SK-N-SH (cell line): Measurements from ENCODE around the gene TP53TG3B.
"Not testable (repeated sequence)": the region's sequence is repeated elsewhere in the genome, so short reads cannot be mapped to it uniquely, and the experiment has no call there.

Experiments
- NFIC ChIP-seq: IDR thresholded peaks from 2 replicates; pipeline ENCODE4 v1.4.0; 2012; ENCODE audit warnings: borderline replicate concordance
- TF ChIP-seq, protein P1 (sequence below): fragments of 200-600 bp; sonication (generic); IDR thresholded peaks from 2 replicates; pipeline ENCODE4 v1.6.1; 2017; ENCODE audit warnings: antibody characterized with exemption, mild to moderate bottlenecking, moderate library complexity
- TF ChIP-seq, protein P2 (sequence below): IDR thresholded peaks from 2 replicates; pipeline ENCODE4 v1.4.0; 2012; ENCODE audit warnings: low read depth

DNA sequence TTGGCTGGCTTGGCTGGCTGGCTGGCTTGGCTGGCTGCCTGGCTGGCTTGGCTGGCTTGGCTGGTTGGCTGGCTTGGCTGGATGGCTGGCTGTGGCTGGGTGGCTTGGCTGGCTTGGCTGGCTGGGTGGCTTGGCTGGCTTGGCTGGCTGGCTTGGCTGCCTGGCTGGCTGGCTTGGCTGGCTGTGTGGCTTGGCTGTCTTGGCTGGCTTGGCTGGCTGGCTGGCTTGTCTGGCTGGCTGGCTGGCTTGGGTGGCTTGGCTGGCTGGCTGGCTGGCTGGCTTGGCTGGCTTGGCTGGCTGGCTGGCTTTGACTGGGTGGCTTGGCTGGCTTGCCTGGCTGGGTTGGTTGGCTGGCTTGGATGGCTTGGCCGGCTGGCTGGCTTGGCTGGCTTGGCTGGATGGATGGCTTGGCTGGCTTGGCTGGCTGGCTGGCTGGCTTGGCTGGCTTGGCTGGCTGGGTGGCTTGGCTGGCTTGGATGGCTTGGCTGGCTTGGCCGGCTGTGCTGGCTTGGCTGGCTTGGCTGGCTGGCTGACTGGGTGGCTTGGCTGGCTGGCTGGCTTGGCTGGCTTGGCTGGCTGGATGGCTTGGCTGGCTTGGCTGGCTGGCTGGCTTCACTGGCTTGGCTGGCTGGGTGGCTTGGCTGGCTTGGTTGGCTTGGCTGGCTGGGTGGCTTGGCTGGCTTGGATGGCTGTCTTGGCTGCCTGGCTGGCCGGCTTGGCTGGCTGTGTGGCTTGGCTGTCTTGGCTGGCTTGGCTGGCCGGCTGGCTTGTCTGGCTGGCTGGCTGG, 24.2 kb upstream of the TP53TG3B start:
- TF ChIP-seq, protein P1, sequence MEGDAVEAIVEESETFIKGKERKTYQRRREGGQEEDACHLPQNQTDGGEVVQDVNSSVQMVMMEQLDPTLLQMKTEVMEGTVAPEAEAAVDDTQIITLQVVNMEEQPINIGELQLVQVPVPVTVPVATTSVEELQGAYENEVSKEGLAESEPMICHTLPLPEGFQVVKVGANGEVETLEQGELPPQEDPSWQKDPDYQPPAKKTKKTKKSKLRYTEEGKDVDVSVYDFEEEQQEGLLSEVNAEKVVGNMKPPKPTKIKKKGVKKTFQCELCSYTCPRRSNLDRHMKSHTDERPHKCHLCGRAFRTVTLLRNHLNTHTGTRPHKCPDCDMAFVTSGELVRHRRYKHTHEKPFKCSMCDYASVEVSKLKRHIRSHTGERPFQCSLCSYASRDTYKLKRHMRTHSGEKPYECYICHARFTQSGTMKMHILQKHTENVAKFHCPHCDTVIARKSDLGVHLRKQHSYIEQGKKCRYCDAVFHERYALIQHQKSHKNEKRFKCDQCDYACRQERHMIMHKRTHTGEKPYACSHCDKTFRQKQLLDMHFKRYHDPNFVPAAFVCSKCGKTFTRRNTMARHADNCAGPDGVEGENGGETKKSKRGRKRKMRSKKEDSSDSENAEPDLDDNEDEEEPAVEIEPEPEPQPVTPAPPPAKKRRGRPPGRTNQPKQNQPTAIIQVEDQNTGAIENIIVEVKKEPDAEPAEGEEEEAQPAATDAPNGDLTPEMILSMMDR, result not testable (repeated sequence)
- TF ChIP-seq, protein P2, sequence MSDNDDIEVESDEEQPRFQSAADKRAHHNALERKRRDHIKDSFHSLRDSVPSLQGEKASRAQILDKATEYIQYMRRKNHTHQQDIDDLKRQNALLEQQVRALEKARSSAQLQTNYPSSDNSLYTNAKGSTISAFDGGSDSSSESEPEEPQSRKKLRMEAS, result not testable (repeated sequence)
- not testable (repeated sequence) for TF ChIP-seq NFIC
